ENCODE measurements around the gene DEDD2.

- TF ChIP-seq POLR2A (IDR thresholded peaks at IDR 0.05) (no peak), CTCF (IDR thresholded peaks at IDR 0.05) (no peak)
Observed at GRCh38 chr19:42206871-42207755, 10.4 kb downstream of the DEDD2 start.

Data from thyroid gland (tissue), 4 donors.